GM12878 (cell line): Measurements from ENCODE around the gene CEP68. TPM values are rescaled to one million over a fixed set of nuclear protein-coding genes. Genes with fewer than 3 reads are reported as not detected.

Experiments
- ATAC-seq: fragments of 200-7000 bp; cut with Tn5 transposase; 3 replicates; pipeline ENCODE4 v1.9.1; 2020; ENCODE audit warnings: mild to moderate bottlenecking, moderate library complexity
- BruUV-seq: library from RNA; stranded (reverse); fragments of 400-500 nt; replicated peaks from 2 replicates; lab custom pipeline; 2021; lab: Mats Ljungman, UMichigan
- CTCF ChIA-PET: fragments of 300-600 bp; sonication (Branson Sonifier 250); formaldehyde crosslinking; extraction: SDS; loops from one replicate; lab custom pipeline; 2021; ENCODE audit warnings: inconsistent platforms; lab: Yijun Ruan, JAX
- POLR2A ChIA-PET: fragments of 350-600 bp; formaldehyde crosslinking; extraction: SDS; loops from one replicate; lab custom pipeline; 2021; ENCODE audit warnings: inconsistent platforms; lab: Charles Lee
- RAD21 ChIA-PET: fragments of 300-600 bp; sonication (Branson Sonifier 250); formaldehyde crosslinking; loops from one replicate; lab custom pipeline; 2023; ENCODE audit warnings: antibody characterized with exemption; ENCODE audit not compliant: unreplicated experiment; lab: Charles Lee
- SMC1A ChIA-PET: fragments of 300-600 bp; sonication (Branson Sonifier 250); formaldehyde crosslinking; loops from one replicate; lab custom pipeline; 2023; ENCODE audit not compliant: unreplicated experiment, uncharacterized antibody; lab: Charles Lee
- DNase-seq: peaks from one replicate; pipeline ENCODE4 v3.0.0-alpha.2; 2011; ENCODE audit warnings: low read depth, low spot score
- FAIRE-seq: peaks from 3 replicates; lab custom pipeline; 2011; peaks lifted over from hg19 to GRCh38; lab: Jason Lieb, UNC
- H2AFZ ChIP-seq: 2 replicates; pipeline ENCODE4 v1.6.0; 2011; ENCODE audit warnings: low read depth, low read length, control low read depth; ENCODE audit not compliant: control insufficient read depth
- H3K27ac ChIP-seq: 2 replicates; pipeline ENCODE4 v1.5.1; 2011; ENCODE audit warnings: control low read depth; ENCODE audit not compliant: control insufficient read depth, insufficient read depth
- H3K27me3 ChIP-seq, 2 experiments: replicated peaks in 1 of 2; 2 replicates each; pipeline versions ENCODE4 v1.6.0 to v1.6.1; 2011; ENCODE audit warnings: low read length in 1 of 2; ENCODE audit not compliant: control insufficient read depth in 2 of 2, insufficient read depth in 2 of 2
- H3K36me3 ChIP-seq, 2 experiments: 2 replicates each; pipeline ENCODE4 v1.5.1; 2011; ENCODE audit warnings: low read length in 1 of 2; ENCODE audit not compliant: control insufficient read depth in 2 of 2, insufficient read depth in 2 of 2
- H3K4me1 ChIP-seq: 2 replicates; pipeline ENCODE4 v1.6.1; 2011; ENCODE audit warnings: mild to moderate bottlenecking, low read length, moderate library complexity, mixed read lengths; ENCODE audit not compliant: control insufficient read depth, insufficient read depth
- H3K4me2 ChIP-seq: 2 replicates; pipeline ENCODE4 v1.6.0; 2011; ENCODE audit warnings: control low read depth; ENCODE audit not compliant: control insufficient read depth, insufficient read depth
- H3K4me3 ChIP-seq: fragments of 200-600 bp; sonication (generic); 2 replicates; pipeline ENCODE4 v1.5.1; 2016
- H3K79me2 ChIP-seq: 2 replicates; pipeline ENCODE4 v1.6.0; 2011; ENCODE audit warnings: low read length; ENCODE audit not compliant: control insufficient read depth, insufficient read depth
- H3K9ac ChIP-seq: 2 replicates; pipeline ENCODE4 v1.8.0; 2011; ENCODE audit warnings: low read length, control low read depth, mixed read lengths; ENCODE audit not compliant: control insufficient read depth, insufficient read depth
- H3K9me3 ChIP-seq: replicated peaks from 3 replicates; pipeline ENCODE4 v1.5.1; 2011; ENCODE audit warnings: mild to moderate bottlenecking, low read length; ENCODE audit not compliant: control insufficient read depth, insufficient read depth
- H4K20me1 ChIP-seq: 2 replicates; pipeline ENCODE4 v1.6.0; 2011; ENCODE audit not compliant: control insufficient read depth, insufficient read depth
- ATF7 ChIP-seq: fragments of 450-650 bp; IDR thresholded peaks from 2 replicates; pipeline ENCODE4 v1.6.1; 2016; ENCODE audit warnings: low read depth, mild to moderate bottlenecking
- BACH1 ChIP-seq: fragments of 450-650 bp; IDR thresholded peaks from 2 replicates; pipeline ENCODE4 v1.6.1; 2017; ENCODE audit warnings: mild to moderate bottlenecking, borderline replicate concordance
- CEBPB ChIP-seq, 2 experiments: fragments of 150-350 bp in 1 of 2; IDR thresholded peaks; 2 replicates each; pipeline ENCODE4 v1.6.1; 2012 to 2014; ENCODE audit warnings: low read depth in 2 of 2, low read length in 2 of 2, borderline replicate concordance in 1 of 2, inconsistent platforms in 1 of 2
- MEF2A ChIP-seq: IDR thresholded peaks from 2 replicates; pipeline ENCODE4 v1.6.1; 2011; ENCODE audit warnings: low read depth, mild to moderate bottlenecking, low read length, moderate library complexity; ENCODE audit not compliant: insufficient read depth
- NR2C1 ChIP-seq: fragments of 450-650 bp; IDR thresholded peaks from 2 replicates; pipeline ENCODE4 v1.6.1; 2017; ENCODE audit warnings: antibody characterized with exemption, mild to moderate bottlenecking, moderate library complexity
- PAX8 ChIP-seq: fragments of 450-650 bp; IDR thresholded peaks from 2 replicates; pipeline ENCODE4 v1.6.1; 2017; ENCODE audit warnings: mild to moderate bottlenecking, moderate library complexity
- SRF ChIP-seq, 2 experiments: IDR thresholded peaks; 2 replicates each; pipeline ENCODE4 v1.6.1; 2011; ENCODE audit warnings: low read depth in 2 of 2, low read length in 2 of 2, mild to moderate bottlenecking in 1 of 2, moderate library complexity in 1 of 2
- YBX1 ChIP-seq: fragments of 450-650 bp; IDR thresholded peaks from 2 replicates; pipeline ENCODE4 v1.6.1; 2016; ENCODE audit warnings: antibody characterized with exemption
- ZNF622 ChIP-seq: fragments of 450-650 bp; IDR thresholded peaks from 2 replicates; pipeline ENCODE4 v1.6.1; 2017; ENCODE audit warnings: mild to moderate bottlenecking, inconsistent platforms
- ZZZ3 ChIP-seq: IDR thresholded peaks from 2 replicates; pipeline ENCODE4 v1.6.1; 2011; ENCODE audit warnings: low read depth; ENCODE audit not compliant: control insufficient read depth, insufficient read length
- WGBS: methylation state at CpG from one replicate; pipeline ENCODE4 v1.1.6; 2016; ENCODE audit warnings: low lambda C conversion rate; ENCODE audit not compliant: insufficient replicate concordance, insufficient coverage; ENCODE audit errors: missing lambda C conversion rate; 5-methylcytosine and 5-hydroxymethylcytosine counted together
- in situ Hi-C: fragments of 300-500 bp; cut with MboI; formaldehyde crosslinking; loops from 9 replicates; pipeline ENCODE4 v1.14.3; 2018; ENCODE audit warnings: mixed read lengths
- intact Hi-C: fragments of 100-400 bp; cut with micrococcal nuclease; formaldehyde crosslinking; loops from one replicate; pipeline ENCODE4 v1.14.2; 2022; ENCODE audit not compliant: unreplicated experiment
- polyA plus RNA-seq, 11 experiments: library from polyadenylated mRNA; depleted of rRNA in 4 of 11; unstranded in 6 of 11; stranded (reverse) in 5 of 11; fragments of >200 nt; fragmentation: Nextera tagmentation in 4 of 11; fragmentation: Illumina TruSeq in 1 of 11; extraction: Ambion mirVana in 4 of 11; extraction: Trizol in 1 of 11; gene quantifications; 1 replicate in 1 of 11; 2 replicates in 10 of 11; pipeline versions ENCODE4 v1.2.1 to v1.2.3, GENCODE V29; 2011 to 2016; ENCODE audit warnings: inconsistent platforms in 2 of 11, missing spikeins in 2 of 11, low read depth in 1 of 11
- total RNA-seq, 4 experiments: library from RNA; depleted of rRNA in 3 of 4; stranded (reverse); fragments of >200 nt in 3 of 4; fragmentation: Illumina TruSeq in 1 of 4; extraction: Trizol in 1 of 4; gene quantifications; 2 replicates each; pipeline versions ENCODE4 v1.2.1 to v1.2.3, GENCODE V29; 2013 to 2021
- TF ChIP-seq, protein P1 (sequence below): IDR thresholded peaks from 2 replicates; pipeline ENCODE4 v1.6.1; 2012; ENCODE audit warnings: low read length, inconsistent platforms
- TF ChIP-seq, protein P2 (sequence below): fragments of 450-650 bp; formaldehyde crosslinking; IDR thresholded peaks from 2 replicates; pipeline ENCODE4 v1.4.0; 2022; ENCODE audit warnings: mild to moderate bottlenecking, moderate library complexity
- TF ChIP-seq, protein P3 (sequence below): fragments of 450-650 bp; IDR thresholded peaks from 2 replicates; pipeline ENCODE4 v1.6.1; 2017; ENCODE audit warnings: low read depth, mild to moderate bottlenecking, moderate library complexity
- TF ChIP-seq, protein P4 (sequence below): IDR thresholded peaks from 2 replicates; pipeline ENCODE4 v1.6.1; 2011; ENCODE audit warnings: borderline replicate concordance, low read depth, mild to moderate bottlenecking, moderate library complexity, low read length; ENCODE audit not compliant: insufficient read depth, poor library complexity, severe bottlenecking

The CEP68 gene
- total and polyA plus RNA-seq, 10 of the 15 experiments (the other 5 are each of a cell fraction or from before 2014, with no cell fraction given): 1.1 to 11.1 (median 7.4) TPM

DNA sequence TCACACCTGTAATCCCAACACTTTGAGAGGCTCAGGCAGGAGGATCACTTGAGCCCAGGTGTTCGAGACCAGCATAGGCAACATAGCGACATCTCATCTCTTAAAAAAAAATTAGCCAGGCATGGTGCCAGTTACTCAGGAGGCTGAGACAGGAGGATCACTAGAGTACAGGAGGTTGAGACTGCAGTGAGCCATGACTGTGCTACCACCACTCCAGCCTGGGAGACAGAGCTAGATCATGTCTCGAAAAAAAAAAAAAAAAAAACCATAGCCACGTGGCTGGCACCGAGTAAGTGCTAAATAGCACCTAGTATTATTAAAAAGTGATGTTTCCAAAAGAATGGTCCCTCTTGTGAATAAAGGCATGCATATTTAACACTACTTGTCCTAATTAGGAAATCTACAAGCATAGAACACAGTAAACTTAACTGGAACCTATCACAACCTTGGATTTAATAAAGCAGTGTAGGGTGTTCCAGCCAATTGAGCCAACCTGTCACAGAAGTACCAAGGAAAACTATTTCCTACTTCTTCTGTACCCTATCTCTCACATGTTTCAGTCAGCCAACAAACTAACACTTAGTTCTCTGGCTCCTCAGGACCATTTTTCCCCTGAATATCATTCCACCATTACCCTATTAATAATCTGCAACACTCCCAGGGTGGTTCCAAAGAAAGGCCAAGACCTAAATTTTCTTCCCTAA lies 64.9 kb downstream of the CEP68 start (continued):
- no peak for TF ChIP-seq PAX8
- no peak for TF ChIP-seq ZZZ3
- TF ChIP-seq ZNF622: no peak
- no peak for TF ChIP-seq MEF2A

DNA sequence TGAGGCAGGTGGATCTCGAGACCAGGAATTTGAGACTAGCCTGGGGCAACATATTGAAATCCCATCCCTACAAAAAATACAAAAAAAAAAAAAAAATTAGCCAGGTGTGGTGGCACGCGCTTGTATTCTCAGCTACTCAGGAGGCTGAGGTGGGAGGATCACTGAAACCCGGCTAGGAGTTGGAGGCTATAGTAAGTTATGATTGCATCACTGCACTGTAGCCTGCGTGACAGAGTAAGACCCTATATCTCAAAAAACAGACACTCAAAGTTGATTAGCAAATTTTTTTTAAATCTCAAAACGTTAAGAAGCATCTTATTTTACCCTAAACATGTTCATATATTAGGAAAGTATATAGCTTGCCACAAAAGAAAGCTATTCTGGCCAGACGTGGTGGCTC lies 66.1 kb downstream of the CEP68 start:
- H3K79me2 ChIP-seq: peaks cover 92% of the 10 kb centered on the region
- FAIRE-seq (no peak), DNase-seq (no peak), ATAC-seq (no peak)
- ChIA-PET SMC1A (interaction anchor here (0.6 to 1.3 kb wide), 2 partner anchors 12 to 419 kb away, joined by 3 to 4 read pairs; no protein-coding TSS in a partner anchor), POLR2A (interaction anchor here (0.6 to 1.0 kb wide), 3 partner anchors 8 to 296 kb away, joined by 3 to 4 read pairs (median 4); no protein-coding TSS in a partner anchor), CTCF (interaction anchor here (0.7 to 1.3 kb wide), 3 partner anchors 9 to 65 kb away, joined by 3 to 6 read pairs (median 5); no protein-coding TSS in a partner anchor), RAD21 (interaction anchor here (1.0 to 1.2 kb wide), 2 partner anchors 57 to 58 kb away, joined by 3 read pairs; no protein-coding TSS in a partner anchor)
- peaks cover under 1% of the 10 kb centered on the region for H4K20me1 ChIP-seq
- no peak overlapping the region for H3K9ac ChIP-seq
- H3K27me3 ChIP-seq: no peaks in the 10 kb centered on the region
- H2AFZ ChIP-seq: no peak overlapping the region
- no peak overlapping the region for H3K27ac ChIP-seq
- no TSS peak for BruUV-seq
- in situ Hi-C loops: no loop called here
- H3K36me3 ChIP-seq: peaks cover 0 to 5% of the 10 kb centered on the region in 2 experiments; a peak in 1 of 4 replicates
- no peak overlapping the region for H3K4me2 ChIP-seq
- intact Hi-C loops: no loop called here
- no peaks in the 10 kb centered on the region for H3K9me3 ChIP-seq
- H3K4me3 ChIP-seq: no peak overlapping the region
- H3K4me1 ChIP-seq: no peaks in the 10 kb centered on the region; the same call in 1 of the 2 replicates
- WGBS: 89% methylated on average over 7 of the region's 7 CpGs
- TF ChIP-seq YBX1: no peak
- TF ChIP-seq, protein P1, sequence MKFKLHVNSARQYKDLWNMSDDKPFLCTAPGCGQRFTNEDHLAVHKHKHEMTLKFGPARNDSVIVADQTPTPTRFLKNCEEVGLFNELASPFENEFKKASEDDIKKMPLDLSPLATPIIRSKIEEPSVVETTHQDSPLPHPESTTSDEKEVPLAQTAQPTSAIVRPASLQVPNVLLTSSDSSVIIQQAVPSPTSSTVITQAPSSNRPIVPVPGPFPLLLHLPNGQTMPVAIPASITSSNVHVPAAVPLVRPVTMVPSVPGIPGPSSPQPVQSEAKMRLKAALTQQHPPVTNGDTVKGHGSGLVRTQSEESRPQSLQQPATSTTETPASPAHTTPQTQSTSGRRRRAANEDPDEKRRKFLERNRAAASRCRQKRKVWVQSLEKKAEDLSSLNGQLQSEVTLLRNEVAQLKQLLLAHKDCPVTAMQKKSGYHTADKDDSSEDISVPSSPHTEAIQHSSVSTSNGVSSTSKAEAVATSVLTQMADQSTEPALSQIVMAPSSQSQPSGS: no peak
- TF ChIP-seq, protein P2, sequence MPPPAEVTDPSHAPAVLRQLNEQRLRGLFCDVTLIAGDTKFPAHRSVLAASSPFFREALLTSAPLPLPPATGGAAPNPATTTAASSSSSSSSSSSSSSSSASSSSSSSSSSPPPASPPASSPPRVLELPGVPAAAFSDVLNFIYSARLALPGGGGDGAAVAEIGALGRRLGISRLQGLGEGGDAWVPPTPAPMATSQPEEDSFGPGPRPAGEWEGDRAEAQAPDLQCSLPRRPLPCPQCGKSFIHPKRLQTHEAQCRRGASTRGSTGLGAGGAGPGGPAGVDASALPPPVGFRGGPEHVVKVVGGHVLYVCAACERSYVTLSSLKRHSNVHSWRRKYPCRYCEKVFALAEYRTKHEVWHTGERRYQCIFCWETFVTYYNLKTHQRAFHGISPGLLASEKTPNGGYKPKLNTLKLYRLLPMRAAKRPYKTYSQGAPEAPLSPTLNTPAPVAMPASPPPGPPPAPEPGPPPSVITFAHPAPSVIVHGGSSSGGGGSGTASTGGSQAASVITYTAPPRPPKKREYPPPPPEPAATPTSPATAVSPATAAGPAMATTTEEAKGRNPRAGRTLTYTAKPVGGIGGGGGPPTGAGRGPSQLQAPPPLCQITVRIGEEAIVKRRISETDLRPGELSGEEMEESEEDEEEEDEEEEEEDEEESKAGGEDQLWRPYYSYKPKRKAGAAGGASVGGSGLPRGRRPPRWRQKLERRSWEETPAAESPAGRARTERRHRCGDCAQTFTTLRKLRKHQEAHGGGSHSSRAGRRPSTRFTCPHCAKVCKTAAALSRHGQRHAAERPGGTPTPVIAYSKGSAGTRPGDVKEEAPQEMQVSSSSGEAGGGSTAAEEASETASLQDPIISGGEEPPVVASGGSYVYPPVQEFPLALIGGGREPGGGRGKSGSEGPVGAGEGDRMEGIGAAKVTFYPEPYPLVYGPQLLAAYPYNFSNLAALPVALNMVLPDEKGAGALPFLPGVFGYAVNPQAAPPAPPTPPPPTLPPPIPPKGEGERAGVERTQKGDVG: no peak
- no peak for TF ChIP-seq NR2C1
- TF ChIP-seq, protein P3, sequence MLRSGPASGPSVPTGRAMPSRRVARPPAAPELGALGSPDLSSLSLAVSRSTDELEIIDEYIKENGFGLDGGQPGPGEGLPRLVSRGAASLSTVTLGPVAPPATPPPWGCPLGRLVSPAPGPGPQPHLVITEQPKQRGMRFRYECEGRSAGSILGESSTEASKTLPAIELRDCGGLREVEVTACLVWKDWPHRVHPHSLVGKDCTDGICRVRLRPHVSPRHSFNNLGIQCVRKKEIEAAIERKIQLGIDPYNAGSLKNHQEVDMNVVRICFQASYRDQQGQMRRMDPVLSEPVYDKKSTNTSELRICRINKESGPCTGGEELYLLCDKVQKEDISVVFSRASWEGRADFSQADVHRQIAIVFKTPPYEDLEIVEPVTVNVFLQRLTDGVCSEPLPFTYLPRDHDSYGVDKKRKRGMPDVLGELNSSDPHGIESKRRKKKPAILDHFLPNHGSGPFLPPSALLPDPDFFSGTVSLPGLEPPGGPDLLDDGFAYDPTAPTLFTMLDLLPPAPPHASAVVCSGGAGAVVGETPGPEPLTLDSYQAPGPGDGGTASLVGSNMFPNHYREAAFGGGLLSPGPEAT: no peak
- TF ChIP-seq, protein P4, sequence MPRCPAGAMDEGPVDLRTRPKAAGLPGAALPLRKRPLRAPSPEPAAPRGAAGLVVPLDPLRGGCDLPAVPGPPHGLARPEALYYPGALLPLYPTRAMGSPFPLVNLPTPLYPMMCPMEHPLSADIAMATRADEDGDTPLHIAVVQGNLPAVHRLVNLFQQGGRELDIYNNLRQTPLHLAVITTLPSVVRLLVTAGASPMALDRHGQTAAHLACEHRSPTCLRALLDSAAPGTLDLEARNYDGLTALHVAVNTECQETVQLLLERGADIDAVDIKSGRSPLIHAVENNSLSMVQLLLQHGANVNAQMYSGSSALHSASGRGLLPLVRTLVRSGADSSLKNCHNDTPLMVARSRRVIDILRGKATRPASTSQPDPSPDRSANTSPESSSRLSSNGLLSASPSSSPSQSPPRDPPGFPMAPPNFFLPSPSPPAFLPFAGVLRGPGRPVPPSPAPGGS: no peak
- TF ChIP-seq ATF7: no peak
- TF ChIP-seq SRF (IDR thresholded peaks at IDR 0.05; ENCODE audit: low read depth in 2 of 2, low read length in 2 of 2): no peak
- no peak for TF ChIP-seq BACH1
- TF ChIP-seq CEBPB (IDR thresholded peaks at IDR 0.05; ENCODE audit: borderline replicate concordance in 1 of 2, low read depth in 2 of 2, low read length in 2 of 2): no peak
